IMR-90 (cell line): ENCODE measurements around the gene RAB11FIP4. TPM values are rescaled to one million over a fixed set of nuclear protein-coding genes. Genes with fewer than 3 reads are reported as not detected.
A peak's percentile ranks its signal among the peaks of the same experiment; 100 is the strongest.

ENCODE experiments used
- ATAC-seq: fragments of 200-7000 bp; cut with Tn5 transposase; 2 replicates; pipeline ENCODE4 v1.9.1; 2020; ENCODE audit warnings: low read depth, mild to moderate bottlenecking, moderate library complexity
- BruUV-seq: library from RNA; stranded (reverse); fragments of 400-500 nt; replicated peaks from 2 replicates; lab custom pipeline; 2021; lab: Mats Ljungman, UMichigan
- CTCF ChIA-PET: fragments of 300-600 bp; formaldehyde crosslinking; extraction: SDS; loops from one replicate; lab custom pipeline; 2021; ENCODE audit warnings: antibody characterized with exemption; lab: Yijun Ruan, JAX
- POLR2A ChIA-PET: fragments of 300-600 bp; sonication (Branson Sonifier 250); formaldehyde crosslinking; loops from one replicate; lab custom pipeline; 2022; ENCODE audit warnings: antibody characterized with exemption; ENCODE audit not compliant: unreplicated experiment; lab: Charles Lee
- DNase-seq: peaks from one replicate; pipeline ENCODE4 v3.0.0; 2013
- H2AFZ ChIP-seq: replicated peaks from 2 replicates; pipeline ENCODE3; 2013; ENCODE audit warnings: low read length, mild to moderate bottlenecking; ENCODE audit not compliant: poor library complexity
- H2AK5ac ChIP-seq: 2 replicates; pipeline ENCODE4 v1.6.1; 2013; ENCODE audit warnings: low read depth, low read length, inconsistent platforms
- H2AK9ac ChIP-seq: replicated peaks from 2 replicates; pipeline ENCODE3; 2013; ENCODE audit warnings: mild to moderate bottlenecking, low read depth, low read length, moderate library complexity; ENCODE audit not compliant: poor library complexity
- H2BK120ac ChIP-seq: 2 replicates; pipeline ENCODE4 v1.6.1; 2013; ENCODE audit warnings: low read depth, low read length, inconsistent platforms
- H2BK15ac ChIP-seq: 3 replicates; pipeline ENCODE4 v1.6.1; 2013; ENCODE audit warnings: low read depth, low read length, inconsistent platforms
- H2BK20ac ChIP-seq: 2 replicates; pipeline ENCODE4 v1.6.1; 2013; ENCODE audit warnings: low read depth, mild to moderate bottlenecking, inconsistent platforms, low read length, moderate library complexity
- H2BK5ac ChIP-seq: 2 replicates; pipeline ENCODE4 v1.6.1; 2013; ENCODE audit warnings: mild to moderate bottlenecking, low read depth, low read length, inconsistent platforms; ENCODE audit not compliant: poor library complexity, severe bottlenecking
- H3K14ac ChIP-seq: replicated peaks from 2 replicates; pipeline ENCODE4 v1.6.1; 2013; ENCODE audit warnings: low read depth, low read length, inconsistent platforms
- H3K18ac ChIP-seq: 2 replicates; pipeline ENCODE4 v1.6.1; 2013; ENCODE audit warnings: low read depth, low read length, control low read depth
- H3K23ac ChIP-seq: 2 replicates; pipeline ENCODE4 v1.6.1; 2013; ENCODE audit warnings: low read depth, low read length, inconsistent platforms
- H3K27ac ChIP-seq: 2 replicates; pipeline ENCODE4 v1.5.1; 2013; ENCODE audit warnings: mild to moderate bottlenecking, control low read depth, low read length; ENCODE audit not compliant: insufficient read depth
- H3K27me3 ChIP-seq: 2 replicates; pipeline ENCODE4 v1.6.1; 2013; ENCODE audit warnings: low read length; ENCODE audit not compliant: control insufficient read depth, insufficient read depth
- H3K36me3 ChIP-seq: 2 replicates; pipeline ENCODE4 v1.6.1; 2013; ENCODE audit warnings: low read length, mixed read lengths; ENCODE audit not compliant: control insufficient read depth, insufficient read depth
- H3K4ac ChIP-seq: 2 replicates; pipeline ENCODE4 v1.6.1; 2013; ENCODE audit warnings: low read depth, low read length, inconsistent platforms
- H3K4me1 ChIP-seq: 2 replicates; pipeline ENCODE4 v1.6.1; 2013; ENCODE audit warnings: low read length, mixed read lengths; ENCODE audit not compliant: control insufficient read depth, insufficient read depth
- H3K4me2 ChIP-seq: 2 replicates; pipeline ENCODE4 v1.6.1; 2013; ENCODE audit warnings: low read depth, mild to moderate bottlenecking, control low read depth, low read length, moderate library complexity
- H3K4me3 ChIP-seq: 2 replicates; pipeline ENCODE4 v1.5.1; 2013; ENCODE audit warnings: low read depth, mild to moderate bottlenecking, control low read depth, low read length, moderate library complexity; ENCODE audit not compliant: insufficient read depth
- H3K56ac ChIP-seq: 2 replicates; pipeline ENCODE4 v1.6.1; 2013; ENCODE audit warnings: low read length, inconsistent platforms; ENCODE audit not compliant: insufficient read depth; ENCODE audit errors: extremely low read depth
- H3K79me1 ChIP-seq, 2 experiments: 2 replicates each; pipeline ENCODE4 v1.6.1; 2013; ENCODE audit warnings: low read length in 2 of 2, inconsistent platforms in 1 of 2, low read depth in 1 of 2
- H3K9ac ChIP-seq: 2 replicates; pipeline ENCODE4 v1.6.1; 2013; ENCODE audit warnings: low read depth, low read length, control low read depth
- H3K9me1 ChIP-seq: 2 replicates; pipeline ENCODE4 v1.6.1; 2013; ENCODE audit warnings: low read length, inconsistent platforms; ENCODE audit not compliant: insufficient read depth
- H3K9me3 ChIP-seq: 2 replicates; pipeline ENCODE4 v1.6.1; 2013; ENCODE audit warnings: low read length; ENCODE audit not compliant: control insufficient read depth, insufficient read depth
- H4K20me1 ChIP-seq: 2 replicates; pipeline ENCODE4 v1.6.1; 2013; ENCODE audit warnings: low read length, inconsistent platforms; ENCODE audit not compliant: insufficient read depth
- H4K5ac ChIP-seq: 2 replicates; pipeline ENCODE4 v1.6.1; 2013; ENCODE audit warnings: mild to moderate bottlenecking, low read depth, low read length, control low read depth
- H4K8ac ChIP-seq, 2 experiments: 2 replicates each; pipeline ENCODE4 v1.6.1; 2013; ENCODE audit warnings: low read depth in 2 of 2, low read length in 2 of 2, control low read depth in 1 of 2, inconsistent platforms in 1 of 2
- H4K91ac ChIP-seq: 2 replicates; pipeline ENCODE4 v1.6.1; 2013; ENCODE audit warnings: low read depth, low read length, inconsistent platforms; ENCODE audit not compliant: insufficient read depth
- BHLHE40 ChIP-seq: fragments of 150-350 bp; IDR thresholded peaks from 2 replicates; pipeline ENCODE4 v1.6.1; 2016; ENCODE audit warnings: mild to moderate bottlenecking, low read depth, low read length
- CHD1 ChIP-seq: IDR thresholded peaks from 2 replicates; pipeline ENCODE4 v1.6.1; 2012; ENCODE audit warnings: low read depth, low read length, improper control_type of control experiment
- MAFK ChIP-seq: IDR thresholded peaks from 2 replicates; pipeline ENCODE4 v1.6.1; 2012; ENCODE audit warnings: low read depth, low read length, improper control_type of control experiment
- MAZ ChIP-seq: IDR thresholded peaks from 2 replicates; pipeline ENCODE4 v1.6.1; 2012; ENCODE audit warnings: low read depth, mild to moderate bottlenecking, low read length, improper control_type of control experiment, moderate library complexity, borderline replicate concordance
- MXI1 ChIP-seq: IDR thresholded peaks from 2 replicates; pipeline ENCODE4 v1.6.1; 2012; ENCODE audit warnings: low read depth, mild to moderate bottlenecking, low read length, moderate library complexity, borderline replicate concordance
- NFE2L2 ChIP-seq: fragments of 150-350 bp; IDR thresholded peaks from 2 replicates; pipeline ENCODE4 v1.6.1; 2016; ENCODE audit warnings: low read depth, mild to moderate bottlenecking, low read length
- POLR2A ChIP-seq: IDR thresholded peaks from 2 replicates; pipeline ENCODE4 v1.6.1; 2012; ENCODE audit warnings: mild to moderate bottlenecking, low read depth, low read length
- RAD21 ChIP-seq: IDR thresholded peaks from 2 replicates; pipeline ENCODE4 v1.6.1; 2012; ENCODE audit warnings: low read length, improper control_type of control experiment
- RCOR1 ChIP-seq: IDR thresholded peaks from 2 replicates; pipeline ENCODE4 v1.6.1; 2012; ENCODE audit warnings: mild to moderate bottlenecking, low read length, improper control_type of control experiment; ENCODE audit not compliant: insufficient replicate concordance
- WGBS, 2 experiments: methylation state at CpG; one replicate each; pipeline versions ENCODE4 v1.1.5 to v1.1.7; 2013; ENCODE audit warnings: missing lambda C conversion rate in 2 of 2; ENCODE audit not compliant: insufficient read length in 1 of 2; ENCODE audit errors: extremely low coverage in 2 of 2; 5-methylcytosine and 5-hydroxymethylcytosine counted together
- dilution Hi-C: fragments of 300-500 bp; cut with HindIII; formaldehyde crosslinking; loops from one replicate; pipeline ENCODE4 v1.14.3; 2018; ENCODE audit warnings: low sequenced_read_pairs; ENCODE audit not compliant: unreplicated experiment
- in situ Hi-C: fragments of 300-500 bp; cut with MboI; formaldehyde crosslinking; loops from 3 replicates; pipeline ENCODE4 v1.14.3; 2019; ENCODE audit warnings: low sequenced_read_pairs, inconsistent platforms, mixed read lengths
- intact Hi-C: fragments of 100-400 bp; cut with micrococcal nuclease; formaldehyde crosslinking; loops from 2 replicates; pipeline ENCODE4 v1.10.0; 2022
- polyA plus RNA-seq, 3 experiments: library from polyadenylated mRNA; depleted of rRNA; stranded (reverse); fragments of >200 nt; gene quantifications; 2 replicates each; pipeline ENCODE4 v1.2.3, GENCODE V29; 2012; ENCODE audit warnings: low replicate concordance in 1 of 3
- total RNA-seq: library from RNA; depleted of rRNA; stranded (reverse); fragments of >200 nt; gene quantifications from 2 replicates; pipeline ENCODE4 v1.2.3, GENCODE V29; 2012
- TF ChIP-seq, protein P1 (sequence below): fragments of 150-350 bp; IDR thresholded peaks from 2 replicates; pipeline ENCODE4 v1.6.1; 2017; ENCODE audit warnings: mild to moderate bottlenecking, antibody characterized with exemption, low read length, low read depth

The RAB11FIP4 gene
- total and polyA plus RNA-seq, 2 of the 4 experiments (the other 2 are of a cell fraction), result 0.68 to 1.1 TPM

DNA sequence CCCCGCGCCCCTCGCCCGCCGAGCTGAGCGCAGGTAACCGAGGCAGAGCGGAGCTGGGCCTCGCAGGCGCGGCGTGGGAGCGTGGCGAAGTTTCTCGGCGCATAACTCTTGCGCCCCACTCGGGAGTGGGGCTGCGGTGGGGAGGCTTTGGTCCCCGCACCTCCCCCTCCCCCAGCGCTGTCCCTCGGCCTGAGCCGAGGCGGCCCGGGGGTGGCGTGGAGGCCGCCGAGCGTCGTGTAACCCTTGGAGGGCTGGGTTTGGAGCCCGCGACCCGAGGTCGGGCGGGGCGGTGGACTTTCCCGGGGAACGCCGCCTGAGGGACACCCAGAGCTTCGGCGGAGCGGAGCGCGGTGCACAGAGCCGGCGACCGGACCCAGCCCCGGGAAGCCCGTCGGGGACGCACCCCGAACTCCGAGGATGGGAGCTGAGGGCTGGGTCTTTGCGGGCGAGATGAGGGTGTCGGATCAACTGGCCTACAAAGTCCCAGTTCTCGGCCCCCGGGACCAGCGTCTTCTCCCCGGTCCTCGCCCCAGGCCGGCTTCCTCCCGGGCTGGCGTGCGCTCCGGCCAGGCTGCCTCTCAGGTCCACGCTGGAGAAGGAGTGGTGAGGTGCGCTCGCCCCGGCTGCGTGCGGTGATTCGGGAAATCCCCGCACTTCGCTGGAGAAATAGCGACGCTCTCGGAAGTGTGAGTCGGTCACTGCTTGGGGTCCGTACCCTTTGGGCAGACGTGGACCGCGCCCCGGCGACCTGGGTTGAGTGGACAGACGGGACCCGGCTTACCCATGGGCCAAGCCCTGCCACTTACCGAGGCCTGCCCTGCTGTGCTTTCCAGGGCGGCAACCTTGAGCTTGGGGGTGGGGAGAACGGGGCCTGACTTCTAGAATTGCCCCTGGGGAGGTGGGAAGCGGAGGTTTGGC is 168.4 kb downstream of the RAB11FIP4 start:
- peak overlapping the region; percentile 80 for H2BK5ac ChIP-seq
- ATAC-seq, result peak; percentile 7
- H4K8ac ChIP-seq, result peak overlapping the region; percentile 78 to 93
- peak overlapping the region; percentile 78 for H2AK5ac ChIP-seq
- WGBS, 2 experiments, result 23% methylated on average over 44 of the region's 91 CpGs; no CpG with 5 or more reads in 1 of the 2 experiments
- H3K36me3 ChIP-seq, result peaks cover 5% of the 10 kb centered on the region; the same call in 1 of the 2 replicates
- peak overlapping the region; percentile 63 for H3K18ac ChIP-seq
- H3K56ac ChIP-seq, result peak overlapping the region; percentile 52
- H3K4me1 ChIP-seq, result peaks cover 22% of the 10 kb centered on the region
- POLR2A ChIA-PET, result no interaction called here
- H4K91ac ChIP-seq, result peak overlapping the region; percentile 84
- H2AFZ ChIP-seq, result peak overlapping the region; percentile 83
- in situ Hi-C loops (no loop called here), intact Hi-C loops (loop anchor here (2.0 to 5.0 kb wide), 2 partner anchors 37 to 182 kb away; no protein-coding TSS in a partner anchor), dilution Hi-C loops (no loop called here)
- H3K23ac ChIP-seq, result peak overlapping the region; percentile 29
- H3K9me1 ChIP-seq, result peaks cover 12% of the 10 kb centered on the region
- H3K27ac ChIP-seq, result peak overlapping the region; percentile 87
- H3K4me2 ChIP-seq, result peak overlapping the region; percentile 87
- H3K9ac ChIP-seq, result peak overlapping the region; percentile 89
- H3K79me1 ChIP-seq, result peaks cover 3 to 46% of the 10 kb centered on the region in 2 experiments; a peak in 2 of 4 replicates
- H2BK15ac ChIP-seq, result peak overlapping the region; percentile 16; the same call in 1 of the 3 replicates
- peak overlapping the region; percentile 70 for H3K4me3 ChIP-seq
- TF ChIP-seq MXI1, result no peak
- TF ChIP-seq BHLHE40, result no peak
- no peak for TF ChIP-seq RCOR1
- TF ChIP-seq NFE2L2, result no peak
- TF ChIP-seq MAFK, result no peak
- TF ChIP-seq, protein P1, sequence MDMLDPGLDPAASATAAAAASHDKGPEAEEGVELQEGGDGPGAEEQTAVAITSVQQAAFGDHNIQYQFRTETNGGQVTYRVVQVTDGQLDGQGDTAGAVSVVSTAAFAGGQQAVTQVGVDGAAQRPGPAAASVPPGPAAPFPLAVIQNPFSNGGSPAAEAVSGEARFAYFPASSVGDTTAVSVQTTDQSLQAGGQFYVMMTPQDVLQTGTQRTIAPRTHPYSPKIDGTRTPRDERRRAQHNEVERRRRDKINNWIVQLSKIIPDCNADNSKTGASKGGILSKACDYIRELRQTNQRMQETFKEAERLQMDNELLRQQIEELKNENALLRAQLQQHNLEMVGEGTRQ, result no peak
- no peak for TF ChIP-seq RAD21
- no peak for TF ChIP-seq MAZ
- TF ChIP-seq POLR2A, result no peak; the same call in 1 of the 2 replicates
- TF ChIP-seq CHD1, result no peak
- CTCF ChIA-PET, result interaction anchor here (2.7 kb wide), 1 partner anchor 283 kb away, joined by 15 read pairs; no protein-coding TSS in a partner anchor
- no peak for DNase-seq
- H4K20me1 ChIP-seq, result peaks cover 11% of the 10 kb centered on the region
- H2BK120ac ChIP-seq, result peak overlapping the region; percentile 64
- peak overlapping the region; percentile 80 for H3K14ac ChIP-seq
- H3K27me3 ChIP-seq, result no peaks in the 10 kb centered on the region
- no TSS peak for BruUV-seq
- H3K9me3 ChIP-seq, result no peaks in the 10 kb centered on the region
- peak overlapping the region; percentile 50 for H2BK20ac ChIP-seq
- H4K5ac ChIP-seq, result peak overlapping the region; percentile 71
- peak overlapping the region; percentile 99 for H2AK9ac ChIP-seq
- peak overlapping the region; percentile 82 for H3K4ac ChIP-seq
